Globus pallidus (tissue), 1 donor: ENCODE measurements around the gene CTR9.

Experiments
- DNase-seq: peaks from one replicate; pipeline ENCODE4 v3.0.0-alpha.2; 2015; ENCODE audit warnings: low spot score

Gene CTR9

DNA sequence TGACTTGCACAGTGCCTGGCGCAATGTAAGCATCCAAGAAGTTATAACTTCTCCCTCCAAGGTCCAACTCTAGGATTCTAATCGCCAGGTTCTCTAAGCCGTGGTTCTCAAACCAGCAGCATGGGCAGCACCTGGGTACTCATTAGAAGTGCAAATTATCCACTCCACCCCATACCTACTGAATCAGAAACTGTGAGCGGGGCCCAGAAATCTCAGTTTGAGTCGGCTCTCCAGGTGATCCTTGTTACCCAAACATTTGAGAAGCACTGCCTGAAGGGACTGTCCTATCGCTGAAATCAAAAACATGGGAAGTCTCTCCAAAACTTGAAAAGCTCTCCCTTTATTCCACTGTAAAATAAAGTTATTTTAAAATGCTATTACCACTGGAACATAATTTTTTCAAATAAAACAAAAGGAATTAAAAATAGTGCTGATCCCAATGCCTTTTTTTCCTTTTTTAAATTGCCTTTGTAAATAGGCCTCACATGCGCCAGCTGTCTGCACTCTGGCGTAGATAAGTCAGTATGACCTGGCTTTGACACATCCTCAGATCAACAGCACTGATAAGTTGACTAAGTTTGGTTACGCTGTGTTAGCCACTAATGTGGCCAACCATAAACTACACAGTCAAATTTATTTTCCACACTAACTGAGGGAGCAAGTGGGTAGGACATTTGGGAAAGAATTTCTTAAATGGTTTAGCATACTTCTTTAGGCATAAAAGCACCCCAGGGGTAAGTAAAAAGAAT, 8.4 kb upstream of the CTR9 start:
- no peak for DNase-seq

DNA sequence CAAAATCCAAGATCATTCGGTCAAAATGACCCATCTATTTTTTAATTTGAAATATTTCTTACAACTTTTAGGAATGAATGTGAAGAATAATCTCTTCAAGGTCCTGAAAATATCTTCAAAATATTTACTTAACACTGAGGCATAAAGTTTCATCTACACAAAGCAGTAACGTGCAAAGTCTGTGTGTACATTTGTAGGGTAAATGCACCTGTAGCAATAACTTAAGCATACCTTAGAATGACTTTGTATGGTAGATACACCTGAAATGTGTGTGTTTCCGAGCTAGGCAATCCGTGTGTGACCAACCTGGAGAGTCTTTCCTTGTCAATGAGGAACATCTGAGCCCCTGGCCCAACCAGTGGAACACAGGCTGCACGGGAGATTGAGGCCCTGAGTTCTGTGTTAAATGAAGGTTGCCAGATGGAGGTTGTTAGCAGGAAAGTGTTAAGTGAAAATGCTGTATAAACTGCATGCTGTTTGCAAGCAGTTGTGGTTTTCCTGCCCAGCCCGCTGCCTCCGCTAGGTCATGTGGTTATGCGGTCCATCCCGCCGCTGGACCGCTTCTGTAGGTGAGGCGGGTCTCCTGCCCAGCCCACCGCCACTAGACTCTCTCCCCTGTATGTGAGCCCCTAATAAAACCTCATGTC, 7.6 kb upstream of the CTR9 start:
- DNase-seq: no peak

DNA sequence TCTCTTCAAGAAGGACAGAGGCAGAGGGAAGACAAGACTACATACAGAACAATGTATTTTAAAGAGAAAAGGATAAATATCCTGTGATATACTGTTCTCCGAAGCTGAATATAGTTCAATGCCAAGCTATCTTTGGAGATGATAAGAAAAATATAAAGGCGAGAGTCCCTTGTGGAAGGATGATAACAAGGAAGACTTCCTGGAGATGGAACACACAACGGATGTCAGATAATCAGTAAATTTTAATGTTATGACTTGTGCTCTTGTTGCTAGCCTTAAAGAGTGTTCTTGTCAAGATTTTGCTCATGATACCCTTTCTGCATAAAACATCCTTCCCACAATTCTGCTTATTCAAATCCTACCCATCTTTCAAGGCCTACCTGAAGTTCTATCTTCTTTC, 6.8 kb upstream of the CTR9 start:
- DNase-seq: no peak

DNA sequence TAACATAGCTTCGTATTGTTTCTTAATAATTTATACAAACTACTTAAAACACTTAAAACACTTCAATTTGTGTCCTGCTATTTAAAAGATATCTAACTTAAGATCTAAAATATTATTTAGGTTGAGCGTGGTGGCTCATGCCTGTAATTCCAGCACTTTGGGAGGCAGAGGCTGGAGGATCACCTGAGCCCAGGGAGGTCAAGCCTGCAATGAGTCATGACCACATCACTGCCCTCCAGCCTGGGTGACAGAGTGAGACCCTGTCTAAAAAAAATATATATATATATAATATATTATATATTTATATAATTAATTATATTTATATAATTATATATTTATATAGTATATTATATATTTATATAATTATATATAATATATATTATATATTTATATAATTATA, 4.2 kb upstream of the CTR9 start:
- no peak for DNase-seq

DNA sequence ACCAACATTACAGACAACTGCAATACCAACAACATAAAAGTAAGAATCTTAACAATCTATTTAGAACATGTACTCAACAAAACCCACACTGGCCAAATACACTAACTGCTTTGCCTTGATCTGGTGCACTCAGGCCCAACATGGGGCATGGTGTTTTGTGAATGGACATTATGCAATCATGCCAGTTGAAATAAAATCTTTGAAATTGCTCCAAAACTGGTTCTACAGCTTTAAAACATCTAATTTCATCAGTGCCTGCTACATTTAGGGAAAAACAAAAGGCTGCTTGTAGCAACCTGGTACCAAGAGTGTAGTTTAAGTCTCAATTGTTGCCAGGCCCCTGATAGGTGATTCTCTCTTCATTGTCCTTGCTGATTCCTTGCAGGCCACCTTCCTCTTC, 3.3 kb upstream of the CTR9 start:
- no peak for DNase-seq

DNA sequence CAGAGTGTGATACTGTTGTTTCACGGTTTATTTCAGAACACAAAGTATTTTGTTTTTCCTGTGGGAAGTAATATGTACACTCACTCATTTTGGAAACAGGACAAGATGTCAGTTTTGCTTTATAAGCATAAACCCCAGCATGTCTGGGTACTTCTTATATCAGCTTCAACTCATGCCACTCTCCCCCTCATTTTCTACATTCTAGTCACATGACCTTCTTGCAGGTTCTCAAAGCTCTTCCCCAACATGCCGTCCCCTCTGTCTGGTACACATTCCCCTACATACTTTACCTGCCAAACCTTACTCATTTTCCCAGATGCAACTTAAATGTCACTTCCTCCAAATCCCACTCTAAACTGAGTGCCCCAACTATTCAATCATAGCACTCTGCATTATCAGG, 1.6 kb upstream of the CTR9 start:
- no peak for DNase-seq

DNA sequence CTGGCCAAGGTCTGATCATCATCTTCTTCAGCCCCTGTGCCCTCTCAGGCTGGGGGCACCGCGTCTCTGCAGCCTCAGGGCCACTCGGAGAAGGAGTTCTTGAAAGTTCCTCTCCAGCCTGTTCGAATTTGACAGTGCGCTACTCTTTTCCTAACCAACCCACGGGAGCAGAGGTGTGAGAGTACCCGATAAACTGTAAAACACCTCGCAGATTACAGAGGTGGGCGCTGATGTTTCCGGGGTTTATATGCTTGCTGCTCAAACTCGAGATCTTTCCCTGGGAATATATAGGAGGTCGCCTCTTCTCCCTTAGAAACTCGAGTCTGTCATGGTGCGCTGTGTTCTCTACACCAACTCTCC, 515 bp downstream of the CTR9 start:
- no peak for DNase-seq

DNA sequence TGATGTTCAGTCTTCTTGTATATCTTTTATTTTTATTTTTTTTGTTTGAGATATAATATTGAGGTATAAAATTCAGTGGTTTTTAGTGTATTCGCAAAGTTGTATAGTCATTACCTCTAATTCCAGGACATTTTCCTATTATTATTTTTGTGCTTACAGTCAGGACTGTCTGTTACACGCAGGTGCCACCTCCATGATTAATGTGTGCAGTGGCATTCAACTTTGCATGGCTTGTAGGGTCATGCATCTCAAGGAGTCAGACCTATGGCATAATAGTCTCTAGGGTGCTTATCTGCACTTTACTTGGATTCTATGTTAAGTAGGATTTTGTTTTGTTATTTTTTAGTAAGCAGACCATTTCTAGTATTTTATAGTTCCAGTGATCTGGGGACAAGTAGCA, 1.0 kb downstream of the CTR9 start:
- no peak for DNase-seq

DNA sequence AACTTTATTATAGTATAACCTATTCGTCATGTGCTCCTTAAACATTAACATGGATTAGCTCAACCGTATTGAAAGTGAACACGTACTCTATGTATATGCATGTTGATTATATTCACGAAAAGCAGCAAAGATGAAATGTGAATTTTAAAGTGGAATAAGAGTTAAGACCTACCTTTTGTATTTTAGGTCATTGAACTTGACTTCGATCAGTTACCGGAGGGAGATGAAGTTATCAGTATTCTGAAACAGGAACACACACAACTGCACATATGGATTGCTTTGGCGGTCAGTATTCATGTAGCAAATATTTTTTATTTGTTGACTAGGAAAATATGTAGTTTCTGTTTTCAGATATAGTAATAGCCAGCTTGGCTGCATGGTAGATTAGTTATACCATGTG, 1.4 kb downstream of the CTR9 start:
- DNase-seq: no peak

DNA sequence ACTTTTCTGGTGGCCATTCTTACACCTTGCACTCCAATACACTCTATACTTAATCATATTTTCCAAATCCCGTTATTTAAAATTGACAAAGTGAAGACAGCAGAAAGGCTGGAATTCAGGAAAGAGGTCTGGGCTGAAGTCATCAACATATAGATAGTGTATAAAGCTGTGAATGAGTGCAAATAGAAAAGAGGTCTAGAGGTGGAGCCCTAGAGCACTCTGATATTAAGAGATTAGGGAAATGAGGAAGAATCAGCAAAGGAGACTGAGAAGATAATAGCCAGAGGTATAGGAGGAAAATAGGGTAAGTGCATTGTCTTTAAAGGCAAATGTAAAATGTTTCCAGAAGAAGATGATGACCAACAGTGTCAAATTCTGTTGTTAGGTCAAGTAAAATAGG, 7.9 kb downstream of the CTR9 start:
- DNase-seq: no peak

DNA sequence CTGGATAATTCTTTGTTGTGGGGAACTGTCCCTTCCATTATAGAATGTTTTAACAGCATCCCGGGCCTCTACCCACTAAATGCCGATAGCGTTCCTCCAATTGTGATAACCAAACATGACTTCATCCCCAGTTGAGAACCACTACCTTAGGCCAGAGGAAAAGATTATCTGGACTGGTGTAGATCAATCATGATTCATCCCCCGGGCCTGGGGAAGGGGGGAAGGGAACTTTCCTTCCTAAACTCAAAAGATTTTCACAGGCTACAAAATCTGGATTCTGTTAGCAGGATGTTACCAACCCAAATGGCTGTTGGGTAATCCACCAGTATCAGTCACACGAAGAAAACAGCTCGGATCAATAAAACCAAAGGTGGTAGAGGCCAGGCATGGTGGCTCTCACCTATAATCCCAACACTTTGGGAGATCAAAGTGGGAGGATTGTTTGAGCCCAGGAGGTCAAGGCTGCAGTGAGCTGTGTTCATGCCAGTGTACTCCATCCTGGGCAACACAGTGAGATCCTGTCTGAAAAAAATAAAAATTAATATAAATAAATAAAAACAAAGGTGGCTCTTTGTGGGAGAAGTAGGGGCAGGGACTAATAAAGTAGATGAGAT, 10.1 kb downstream of the CTR9 start:
- no peak for DNase-seq

DNA sequence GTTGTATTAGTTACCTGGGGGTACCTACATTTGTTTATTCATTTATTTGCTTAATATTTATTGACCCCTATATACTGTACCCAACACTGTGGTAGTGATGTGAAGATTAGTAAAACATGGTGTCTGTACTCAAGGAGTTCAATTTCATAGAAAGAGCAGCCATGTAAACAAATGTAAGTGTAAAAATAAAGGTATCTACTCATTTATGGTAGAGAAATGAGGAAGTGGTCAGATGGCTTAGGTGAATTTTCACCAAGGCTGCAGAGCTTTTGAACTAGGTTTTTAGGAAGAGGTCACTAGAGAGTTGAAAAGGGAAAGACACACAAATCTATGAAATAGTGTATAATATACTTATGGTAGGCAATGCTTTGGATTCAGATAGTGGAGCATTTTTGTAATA, 11.1 kb downstream of the CTR9 start:
- no peak for DNase-seq

DNA sequence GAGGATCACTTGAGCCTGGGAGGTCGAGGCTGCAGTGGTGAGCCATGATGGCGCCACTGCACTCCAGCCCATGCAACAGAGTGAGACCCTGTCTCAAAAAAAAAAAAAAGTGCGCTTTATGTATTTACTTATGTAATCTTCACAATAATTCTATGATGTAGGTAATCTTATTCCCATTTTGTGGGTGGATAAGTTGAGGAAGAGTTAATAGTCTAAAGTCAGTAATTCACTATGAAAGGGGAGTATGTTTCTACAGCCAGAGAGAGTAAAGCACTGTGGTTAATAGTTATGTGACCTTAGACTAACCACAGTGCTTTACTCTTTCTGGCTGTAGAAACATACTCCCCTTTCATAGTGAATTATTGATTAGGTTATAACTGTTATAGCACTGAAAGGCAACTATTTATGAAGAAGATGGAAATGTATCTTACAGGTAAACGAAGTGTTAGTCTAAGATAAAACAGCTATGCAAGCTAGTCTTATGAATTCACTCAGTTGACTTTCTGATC, 11.9 kb downstream of the CTR9 start:
- no peak for DNase-seq

DNA sequence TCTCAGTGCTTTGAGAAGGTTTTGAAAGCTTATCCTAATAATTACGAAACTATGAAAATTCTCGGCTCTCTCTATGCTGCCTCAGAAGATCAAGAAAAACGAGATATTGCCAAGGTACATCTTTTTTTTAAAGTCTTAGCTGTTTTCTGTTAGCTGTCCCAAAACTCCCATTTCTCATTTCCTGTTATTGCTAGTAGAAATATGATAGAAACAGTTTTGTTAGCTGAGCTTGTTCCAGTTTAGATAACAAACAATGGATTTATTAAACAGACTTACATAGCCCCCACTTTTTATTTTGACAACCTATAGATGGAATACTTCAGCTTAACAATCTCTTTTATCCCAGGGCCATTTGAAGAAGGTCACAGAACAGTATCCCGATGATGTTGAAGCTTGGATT, 12.7 kb downstream of the CTR9 start:
- DNase-seq: no peak

DNA sequence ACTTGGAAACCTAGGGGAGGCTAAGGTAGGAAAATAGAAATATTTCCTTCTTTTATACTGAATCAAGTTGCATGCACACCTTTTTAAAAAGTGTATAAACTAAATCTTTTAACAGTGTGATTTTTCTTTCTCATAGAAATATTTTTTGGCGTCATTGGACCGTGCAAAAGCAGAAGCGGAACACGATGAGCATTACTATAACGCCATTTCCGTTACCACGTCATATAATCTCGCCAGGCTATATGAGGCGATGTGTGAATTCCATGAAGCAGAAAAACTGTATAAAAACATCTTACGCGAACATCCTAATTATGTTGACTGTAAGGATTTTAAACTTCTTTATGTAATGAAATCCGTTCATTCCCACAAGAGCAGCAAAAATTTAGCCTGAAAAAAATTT, 13.4 kb downstream of the CTR9 start:
- DNase-seq: no peak

DNA sequence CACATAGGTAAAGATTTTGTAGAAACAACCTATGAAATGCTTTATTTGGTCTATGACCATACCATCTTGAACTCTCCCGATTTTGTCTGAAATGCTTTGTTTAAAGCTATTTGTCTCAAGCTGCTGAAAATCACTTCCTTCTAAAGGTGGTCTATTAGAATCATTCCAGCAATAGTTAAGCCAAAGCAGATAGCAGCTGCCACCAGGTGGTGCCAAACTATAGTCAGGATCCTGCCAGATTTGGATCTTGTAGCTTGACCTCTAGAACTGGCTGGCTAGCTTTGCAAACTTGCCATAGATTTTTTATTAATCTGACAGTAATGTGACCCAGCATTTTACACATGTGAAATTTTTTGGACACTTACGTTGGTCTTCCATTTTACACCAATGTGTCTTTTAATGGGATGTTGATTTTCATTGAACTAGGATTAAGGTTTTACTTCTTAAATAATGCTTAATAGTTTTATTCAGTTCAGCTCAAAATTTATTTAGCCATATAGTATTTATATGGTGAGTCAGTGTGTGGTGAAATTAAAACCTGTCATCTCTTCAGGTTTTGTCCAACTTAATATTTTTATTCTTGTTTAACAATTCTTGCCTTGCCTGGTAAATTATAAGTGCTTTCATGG, 19.7 kb downstream of the CTR9 start:
- DNase-seq: peak; percentile 28

DNA sequence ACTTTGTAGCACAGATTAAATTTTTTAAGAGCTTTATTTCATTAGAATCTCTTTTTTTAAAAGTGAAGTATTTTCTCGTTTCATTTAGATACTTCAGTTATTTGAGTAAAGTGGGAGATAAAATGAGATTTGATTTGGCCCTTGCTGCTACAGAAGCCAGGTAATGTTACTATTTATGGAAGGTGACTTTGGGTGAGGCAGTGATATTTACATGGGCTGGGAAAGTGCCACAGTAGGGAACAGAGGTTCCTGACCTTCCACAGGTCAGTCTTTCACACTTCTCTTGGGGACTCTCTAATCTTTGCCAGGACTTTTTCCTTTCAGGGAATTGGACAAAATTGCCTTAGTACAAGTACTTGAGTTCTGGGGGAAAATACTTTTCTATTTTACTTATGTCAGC, 20.4 kb downstream of the CTR9 start:
- DNase-seq: no peak

DNA sequence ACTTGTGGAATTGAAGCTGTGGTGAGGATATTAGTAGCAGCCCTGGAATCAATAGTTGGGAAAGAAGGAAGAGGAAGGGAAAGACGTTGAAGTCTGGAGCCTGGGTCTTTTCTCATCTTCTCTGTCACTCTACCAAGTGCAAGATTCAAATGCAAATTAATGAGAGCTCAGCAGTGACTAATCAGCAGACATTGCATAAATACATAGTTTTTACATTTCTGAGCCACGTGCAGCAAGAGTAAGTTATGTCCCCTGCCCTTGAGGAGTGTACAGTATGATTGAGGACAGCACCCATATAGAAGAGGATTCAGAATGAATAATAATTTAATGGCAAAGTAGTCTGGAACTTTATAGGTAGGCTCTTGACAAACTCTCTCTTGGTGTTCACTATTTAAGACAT, 23.8 kb downstream of the CTR9 start:
- DNase-seq: no peak

DNA sequence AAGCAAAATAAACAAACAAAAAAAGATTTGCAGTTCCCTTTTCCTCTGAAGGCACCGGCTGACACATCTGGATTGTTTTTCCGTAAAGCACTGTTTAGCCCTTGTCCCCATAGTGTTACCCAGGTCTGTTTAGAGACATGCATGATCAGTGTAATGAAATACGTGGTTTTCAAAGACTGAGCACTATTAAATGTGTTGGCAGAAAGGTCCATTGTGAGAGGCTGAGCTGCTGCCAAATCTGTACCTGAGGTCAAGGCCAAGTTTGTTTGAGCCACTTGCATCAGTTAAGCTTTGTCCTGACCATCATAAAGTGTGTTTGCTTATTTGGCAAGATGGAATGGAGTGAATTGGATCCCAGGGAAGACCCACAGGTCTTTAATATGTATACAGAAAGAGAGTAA, 26.3 kb downstream of the CTR9 start:
- no peak for DNase-seq

DNA sequence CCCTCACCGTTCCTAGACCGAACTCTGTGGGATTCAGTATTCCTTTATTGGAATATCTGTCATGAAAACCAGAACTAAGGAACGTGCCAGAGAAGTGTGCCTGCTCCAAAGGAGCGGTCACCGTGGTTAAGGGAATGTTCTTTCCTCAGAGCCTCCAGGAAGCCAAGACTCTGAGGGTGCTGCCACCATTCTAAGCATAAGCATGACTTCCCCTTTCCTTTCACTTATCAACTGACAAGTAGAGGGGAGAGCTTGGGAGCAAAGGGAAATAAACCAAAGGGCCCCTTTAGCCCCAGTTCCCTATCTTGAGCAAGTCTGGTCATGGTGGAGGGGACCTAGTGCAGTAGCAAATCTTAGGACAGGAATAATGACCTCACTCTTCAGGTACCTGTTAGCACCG, 26.8 kb downstream of the CTR9 start:
- no peak for DNase-seq

DNA sequence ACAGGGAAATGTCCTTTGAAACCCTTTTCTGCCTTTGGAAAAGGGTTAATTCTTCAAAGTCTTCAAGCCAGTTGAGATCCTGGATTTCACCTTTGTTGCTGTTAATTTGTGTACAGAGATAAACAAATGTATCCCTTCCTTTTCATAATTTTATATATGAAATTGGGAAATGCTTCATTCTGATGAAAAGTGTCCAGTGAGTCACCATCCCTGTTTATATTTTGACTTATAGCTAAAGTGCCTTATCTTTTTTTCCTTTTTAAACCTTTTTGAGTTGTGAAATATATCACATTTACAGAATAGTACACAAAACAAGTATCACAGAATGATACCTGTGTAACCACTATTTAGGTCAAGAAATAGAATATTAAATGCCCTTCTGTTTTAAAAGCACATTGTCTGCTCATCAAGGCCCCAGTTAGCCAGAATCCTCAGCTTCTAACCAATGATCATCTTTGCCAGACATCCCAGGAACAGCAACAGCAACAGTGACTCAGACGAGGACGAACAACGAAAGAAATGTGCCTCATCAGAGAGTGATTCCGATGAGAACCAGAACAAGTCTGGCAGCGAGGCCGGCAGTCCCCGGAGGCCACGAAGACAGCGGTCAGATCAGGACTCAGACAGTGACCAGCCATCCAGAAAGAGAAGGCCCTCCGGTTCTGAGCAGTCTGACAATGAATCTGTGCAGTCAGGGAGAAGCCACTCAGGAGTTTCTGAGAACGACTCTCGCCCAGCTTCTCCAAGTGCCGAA, 27.3 kb downstream of the CTR9 start:
- DNase-seq: no peak

DNA sequence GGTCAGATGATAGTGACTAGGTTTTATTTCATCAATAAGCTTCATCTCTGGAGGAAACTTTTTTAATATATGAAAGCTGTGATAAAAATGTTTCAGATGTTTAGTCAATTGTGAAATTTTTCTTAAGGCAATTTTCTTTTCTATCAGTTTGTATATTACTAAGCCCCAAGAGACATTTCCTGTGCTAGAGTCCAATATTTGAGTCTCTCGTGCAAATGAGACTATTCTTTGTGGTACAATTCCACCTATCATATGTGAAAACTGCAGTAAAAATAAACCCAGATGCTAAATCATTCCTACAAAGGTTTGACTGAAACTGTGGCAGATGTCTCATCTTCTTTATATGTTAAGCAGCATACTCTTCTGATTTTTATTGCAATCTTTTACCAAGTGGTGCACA, 28.0 kb downstream of the CTR9 start:
- DNase-seq: no peak
